ENCODE measurements around the gene C2orf80. TPM values are rescaled to one million over a fixed set of nuclear protein-coding genes. Genes with fewer than 3 reads are reported as not detected.
A peak's percentile ranks its signal among the peaks of the same experiment; 100 is the strongest.
"Not testable (repeated sequence)": the region's sequence is repeated elsewhere in the genome, so short reads cannot be mapped to it uniquely, and the experiment has no call there.

C2orf80 gene
- total and polyA plus RNA-seq, 9 of the 15 experiments (the other 6 are each of a cell fraction or from before 2014, with no cell fraction given): not detected

DNA sequence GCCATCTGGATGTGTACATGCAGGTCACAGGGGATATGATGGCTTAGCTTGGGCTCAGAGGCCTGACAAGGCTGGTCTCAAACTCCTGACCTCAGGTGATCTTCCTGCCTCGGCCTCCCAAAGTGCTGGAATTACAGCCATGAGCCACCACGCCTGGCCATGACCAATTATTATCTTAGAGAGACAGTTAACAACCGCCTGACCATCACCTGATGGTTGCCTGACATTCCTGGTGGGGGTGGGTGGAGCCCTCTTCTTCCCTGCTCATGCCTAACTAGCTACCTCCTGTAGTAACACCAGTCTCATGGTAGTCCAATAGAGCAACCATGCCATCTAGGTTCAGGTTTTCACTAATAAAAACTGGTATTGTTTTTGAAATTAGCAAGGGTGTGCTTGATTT, 32.0 kb upstream of the C2orf80 start:
- H3K79me2 ChIP-seq (ENCODE audit: control insufficient read depth, insufficient read depth, low read length); H3K27ac ChIP-seq (ENCODE audit: extremely low read depth, low read depth, low read length); H3K4me1 ChIP-seq (replicated peaks in 1 of 2; ENCODE audit: control insufficient read depth in 2 of 2, insufficient read depth in 2 of 2, low read length in 2 of 2); H3K9me3 ChIP-seq (replicated peaks; ENCODE audit: control insufficient read depth, insufficient read depth, low read depth, low read length); in situ Hi-C loops (cut with MboI); H3K9me1 ChIP-seq (ENCODE audit: control insufficient read depth, insufficient read depth, low read length); intact Hi-C loops (cut with micrococcal nuclease); H3K36me3 ChIP-seq (ENCODE audit: control insufficient read depth, insufficient read depth, low read length); H3K4me3 ChIP-seq; FAIRE-seq; H3K9ac ChIP-seq (ENCODE audit: insufficient read depth in 1 of 2, low read depth in 2 of 2, low read length in 2 of 2); H3K4me2 ChIP-seq (ENCODE audit: insufficient read depth, low read length); H4K20me1 ChIP-seq (replicated peaks; ENCODE audit: control insufficient read depth, insufficient read depth, low read length); BruUV-seq (replicated peaks); CTCF ChIA-PET (ENCODE audit: low intra/inter-chr PET ratio); POLR2A ChIA-PET; H3K27me3 ChIP-seq (ENCODE audit: control insufficient read depth in 2 of 2, insufficient read depth in 2 of 2, low read length in 2 of 2); TF ChIP-seq ATF1 (CRISPR knock-in tag; IDR thresholded peaks at IDR 0.05): not testable (repeated sequence)
- 9% methylated on average over 3 of the region's 3 CpGs for WGBS (ENCODE audit: insufficient coverage, low coverage, missing lambda C conversion rate)
- ATAC-seq: peak; percentile 76
- H2AFZ ChIP-seq (ENCODE audit: low read depth, low read length): peak overlapping the region; percentile 79
- DNase-seq (ENCODE audit: extremely low read depth in 1 of 4, low spot score in 3 of 4): peak in 1 of 4 experiments; percentile 40
- peak; percentile 32; the same call in 1 of the 2 replicates for TF ChIP-seq EP300 (IDR thresholded peaks at IDR 0.05; ENCODE audit: low read length)
- peak; percentile 51; the same call in 1 of the 2 replicates for TF ChIP-seq MECOM (CRISPR knock-in tag; IDR thresholded peaks at IDR 0.05)
- peak; percentile 46 for TF ChIP-seq CBFA2T3 (IDR thresholded peaks at IDR 0.05)
- TF ChIP-seq CXXC5 (CRISPR knock-in tag; IDR thresholded peaks at IDR 0.05): peak; percentile 34; the same call in 1 of the 2 replicates
- TF ChIP-seq ATF1 (tag; IDR thresholded peaks at IDR 0.05): 0 out of 2 replicates have a peak, but pooled peaks have one; percentile 21
- TF ChIP-seq, protein P1, sequence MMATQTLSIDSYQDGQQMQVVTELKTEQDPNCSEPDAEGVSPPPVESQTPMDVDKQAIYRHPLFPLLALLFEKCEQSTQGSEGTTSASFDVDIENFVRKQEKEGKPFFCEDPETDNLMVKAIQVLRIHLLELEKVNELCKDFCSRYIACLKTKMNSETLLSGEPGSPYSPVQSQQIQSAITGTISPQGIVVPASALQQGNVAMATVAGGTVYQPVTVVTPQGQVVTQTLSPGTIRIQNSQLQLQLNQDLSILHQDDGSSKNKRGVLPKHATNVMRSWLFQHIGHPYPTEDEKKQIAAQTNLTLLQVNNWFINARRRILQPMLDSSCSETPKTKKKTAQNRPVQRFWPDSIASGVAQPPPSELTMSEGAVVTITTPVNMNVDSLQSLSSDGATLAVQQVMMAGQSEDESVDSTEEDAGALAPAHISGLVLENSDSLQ (IDR thresholded peaks at IDR 0.05): 0 out of 2 replicates have a peak, but pooled peaks have one; percentile 3
- peak; percentile 23; the same call in 1 of the 2 replicates for TF ChIP-seq L3MBTL2 (IDR thresholded peaks at IDR 0.05)
- 0 out of 2 replicates have a peak, but pooled peaks have one; percentile 28 for TF ChIP-seq ETV1 (tag; conservative IDR thresholded peaks at IDR 0.05; ENCODE audit: low read depth)
- TF ChIP-seq, protein P2, sequence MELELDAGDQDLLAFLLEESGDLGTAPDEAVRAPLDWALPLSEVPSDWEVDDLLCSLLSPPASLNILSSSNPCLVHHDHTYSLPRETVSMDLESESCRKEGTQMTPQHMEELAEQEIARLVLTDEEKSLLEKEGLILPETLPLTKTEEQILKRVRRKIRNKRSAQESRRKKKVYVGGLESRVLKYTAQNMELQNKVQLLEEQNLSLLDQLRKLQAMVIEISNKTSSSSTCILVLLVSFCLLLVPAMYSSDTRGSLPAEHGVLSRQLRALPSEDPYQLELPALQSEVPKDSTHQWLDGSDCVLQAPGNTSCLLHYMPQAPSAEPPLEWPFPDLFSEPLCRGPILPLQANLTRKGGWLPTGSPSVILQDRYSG (tag; conservative IDR thresholded peaks at IDR 0.05; ENCODE audit: low read depth): 0 out of 2 replicates have a peak, but pooled peaks have one; percentile 16
- TF ChIP-seq, protein P3, sequence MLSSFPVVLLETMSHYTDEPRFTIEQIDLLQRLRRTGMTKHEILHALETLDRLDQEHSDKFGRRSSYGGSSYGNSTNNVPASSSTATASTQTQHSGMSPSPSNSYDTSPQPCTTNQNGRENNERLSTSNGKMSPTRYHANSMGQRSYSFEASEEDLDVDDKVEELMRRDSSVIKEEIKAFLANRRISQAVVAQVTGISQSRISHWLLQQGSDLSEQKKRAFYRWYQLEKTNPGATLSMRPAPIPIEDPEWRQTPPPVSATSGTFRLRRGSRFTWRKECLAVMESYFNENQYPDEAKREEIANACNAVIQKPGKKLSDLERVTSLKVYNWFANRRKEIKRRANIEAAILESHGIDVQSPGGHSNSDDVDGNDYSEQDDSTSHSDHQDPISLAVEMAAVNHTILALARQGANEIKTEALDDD (IDR thresholded peaks at IDR 0.05): 0 out of 2 replicates have a peak, but pooled peaks have one; percentile 18
- TF ChIP-seq, protein P4, sequence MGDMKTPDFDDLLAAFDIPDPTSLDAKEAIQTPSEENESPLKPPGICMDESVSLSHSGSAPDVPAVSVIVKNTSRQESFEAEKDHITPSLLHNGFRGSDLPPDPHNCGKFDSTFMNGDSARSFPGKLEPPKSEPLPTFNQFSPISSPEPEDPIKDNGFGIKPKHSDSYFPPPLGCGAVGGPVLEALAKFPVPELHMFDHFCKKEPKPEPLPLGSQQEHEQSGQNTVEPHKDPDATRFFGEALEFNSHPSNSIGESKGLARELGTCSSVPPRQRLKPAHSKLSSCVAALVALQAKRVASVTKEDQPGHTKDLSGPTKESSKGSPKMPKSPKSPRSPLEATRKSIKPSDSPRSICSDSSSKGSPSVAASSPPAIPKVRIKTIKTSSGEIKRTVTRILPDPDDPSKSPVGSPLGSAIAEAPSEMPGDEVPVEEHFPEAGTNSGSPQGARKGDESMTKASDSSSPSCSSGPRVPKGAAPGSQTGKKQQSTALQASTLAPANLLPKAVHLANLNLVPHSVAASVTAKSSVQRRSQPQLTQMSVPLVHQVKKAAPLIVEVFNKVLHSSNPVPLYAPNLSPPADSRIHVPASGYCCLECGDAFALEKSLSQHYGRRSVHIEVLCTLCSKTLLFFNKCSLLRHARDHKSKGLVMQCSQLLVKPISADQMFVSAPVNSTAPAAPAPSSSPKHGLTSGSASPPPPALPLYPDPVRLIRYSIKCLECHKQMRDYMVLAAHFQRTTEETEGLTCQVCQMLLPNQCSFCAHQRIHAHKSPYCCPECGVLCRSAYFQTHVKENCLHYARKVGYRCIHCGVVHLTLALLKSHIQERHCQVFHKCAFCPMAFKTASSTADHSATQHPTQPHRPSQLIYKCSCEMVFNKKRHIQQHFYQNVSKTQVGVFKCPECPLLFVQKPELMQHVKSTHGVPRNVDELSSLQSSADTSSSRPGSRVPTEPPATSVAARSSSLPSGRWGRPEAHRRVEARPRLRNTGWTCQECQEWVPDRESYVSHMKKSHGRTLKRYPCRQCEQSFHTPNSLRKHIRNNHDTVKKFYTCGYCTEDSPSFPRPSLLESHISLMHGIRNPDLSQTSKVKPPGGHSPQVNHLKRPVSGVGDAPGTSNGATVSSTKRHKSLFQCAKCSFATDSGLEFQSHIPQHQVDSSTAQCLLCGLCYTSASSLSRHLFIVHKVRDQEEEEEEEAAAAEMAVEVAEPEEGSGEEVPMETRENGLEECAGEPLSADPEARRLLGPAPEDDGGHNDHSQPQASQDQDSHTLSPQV (IDR thresholded peaks at IDR 0.05): peak; percentile 71
- TF ChIP-seq NCOR1 (IDR thresholded peaks at IDR 0.05): 0 out of 2 replicates have a peak, but pooled peaks have one; percentile 12

Measured in K562 (cell line).